Activated B cell treated with CpG ODN at 0.5 μM for 24 hours (primary cell): Measurements from ENCODE around the gene PYGO2. TPM values are rescaled to one million over a fixed set of nuclear protein-coding genes. Genes with fewer than 3 reads are reported as not detected.
A peak's percentile ranks its signal among the peaks of the same experiment; 100 is the strongest.

Experiments used
- ATAC-seq: fragments of 200-7000 bp; cut with Tn5 transposase; one replicate; pipeline ENCODE4 v1.10.0; 2021; ENCODE audit warnings: low read depth, mild to moderate bottlenecking, moderate library complexity
- CTCF ChIA-PET: fragments of 350-600 bp; sonication (Branson Sonifier 250); formaldehyde crosslinking; loops from one replicate; lab custom pipeline; 2021; ENCODE audit warnings: antibody characterized with exemption; lab: Charles Lee
- POLR2A ChIA-PET: fragments of 350-600 bp; sonication (Branson Sonifier 250); formaldehyde crosslinking; loops from one replicate; lab custom pipeline; 2021; ENCODE audit warnings: antibody characterized with exemption; lab: Charles Lee
- DNase-seq: peaks from one replicate; pipeline ENCODE4 v3.0.0; 2022
- H3K27ac Mint-ChIP-seq: one replicate; pipeline ENCODE4 v1.8.0; 2020; ENCODE audit warnings: mixed read lengths
- H3K27me3 Mint-ChIP-seq: one replicate; pipeline ENCODE4 v1.8.0; 2021; ENCODE audit warnings: mixed read lengths
- H3K36me3 Mint-ChIP-seq: one replicate; pipeline ENCODE4 v1.8.0; 2021; ENCODE audit warnings: low read depth, mixed read lengths
- H3K4me1 Mint-ChIP-seq: one replicate; pipeline ENCODE4 v1.8.0; 2021; ENCODE audit warnings: mixed read lengths
- H3K4me3 Mint-ChIP-seq: one replicate; pipeline ENCODE4 v1.8.0; 2020; ENCODE audit warnings: mild to moderate bottlenecking, mixed read lengths
- H3K9me3 Mint-ChIP-seq: one replicate; pipeline ENCODE4 v1.8.0; 2020; ENCODE audit warnings: mixed read lengths
- CTCF ChIP-seq: fragments of 200-600 bp; IDR thresholded peaks from one replicate; pipeline ENCODE4 v1.8.0; 2022; ENCODE audit warnings: antibody characterized with exemption, mild to moderate bottlenecking
- intact Hi-C: fragments of 100-400 bp; cut with micrococcal nuclease; formaldehyde crosslinking; loops from one replicate; pipeline ENCODE4 v1.15.1; 2024
- total RNA-seq: library from RNA; stranded (reverse); gene quantifications from 2 replicates; pipeline ENCODE4 v1.2.3, GENCODE V29; 2022

The PYGO2 gene
- total RNA-seq, 1 donor from 2014 or later, result 38.1 TPM

GRCh38 chr1:155009221-155009711, 47.7 kb upstream of the PYGO2 start:
- ATAC-seq (no peak), DNase-seq (no peak)
- Mint-ChIP-seq H3K27ac (peak overlapping the region; percentile 64), H3K9me3 (no peaks in the 10 kb centered on the region), H3K36me3 (peaks cover 9% of the 10 kb centered on the region), H3K4me1 (peaks cover 95% of the 10 kb centered on the region), H3K27me3 (no peaks in the 10 kb centered on the region), H3K4me3 (no peak overlapping the region)
- intact Hi-C loops, result no loop called here
- no peak for TF ChIP-seq CTCF
- POLR2A ChIA-PET, result no interaction called here
- CTCF ChIA-PET, result no interaction called here

DNA sequence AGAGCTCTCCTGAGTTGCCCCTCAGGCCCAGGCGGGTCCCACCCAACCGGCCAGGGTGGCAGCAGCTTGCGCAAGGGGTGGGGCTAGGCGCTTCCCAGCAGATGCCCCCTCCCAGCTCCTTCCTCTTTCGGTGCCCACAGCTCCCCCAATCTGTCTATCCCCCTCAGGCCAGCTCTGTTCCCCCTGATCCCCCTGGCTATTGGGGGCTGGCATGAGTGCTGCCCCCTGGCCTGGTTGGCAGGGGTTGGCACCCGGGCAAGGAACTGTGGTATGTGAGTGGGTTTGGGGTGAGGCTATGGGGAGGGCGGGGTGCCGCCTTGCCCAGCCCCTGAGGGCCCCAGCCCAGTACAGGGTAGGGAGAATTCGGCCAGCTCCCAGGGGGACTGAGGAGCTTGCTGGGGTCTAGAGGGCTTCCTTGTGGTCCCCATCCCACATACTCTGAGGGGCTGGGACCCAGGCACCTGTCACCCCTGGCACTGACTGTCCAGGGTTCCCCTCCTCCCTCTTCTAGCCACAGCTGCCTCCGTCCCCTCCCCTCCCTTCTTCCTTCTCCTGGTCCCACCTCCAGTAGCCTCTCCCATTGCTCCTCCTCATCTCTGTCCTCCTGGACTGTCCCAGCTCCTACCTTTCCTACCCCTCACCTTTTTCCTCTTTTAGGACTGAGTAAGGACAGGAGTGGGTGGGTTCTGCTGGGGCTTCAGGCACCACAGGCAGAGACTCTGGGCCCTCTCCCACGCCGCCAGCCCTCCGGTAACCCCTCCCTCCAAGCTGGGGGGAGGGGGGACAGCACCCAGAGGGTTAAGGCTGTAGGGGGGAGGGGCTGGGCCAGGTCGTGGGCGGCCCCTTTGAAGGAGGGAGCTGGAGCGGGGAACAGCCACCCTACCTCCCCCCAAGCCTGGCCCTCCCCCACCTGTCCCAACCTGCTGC, 46.7 kb upstream of the PYGO2 start:
- no peak overlapping the region for H3K4me3 Mint-ChIP-seq
- peaks cover 8% of the 10 kb centered on the region for H3K36me3 Mint-ChIP-seq
- H3K9me3 Mint-ChIP-seq, result no peaks in the 10 kb centered on the region
- no peaks in the 10 kb centered on the region for H3K27me3 Mint-ChIP-seq
- ChIA-PET POLR2A (interaction anchor here (1.1 to 2.4 kb wide), 3 partner anchors 9 to 72 kb away, joined by 3 to 17 read pairs (median 5); partner anchors contain the start of genes CKS1B and PMVK), CTCF (interaction anchor here (1.1 kb wide), 1 partner anchor 15 kb away, joined by 3 read pairs; the partner anchor contains the start of gene LENEP)
- H3K4me1 Mint-ChIP-seq, result peaks cover 93% of the 10 kb centered on the region
- intact Hi-C loops, result no loop called here
- DNase-seq (no peak), ATAC-seq (no peak)
- no peak for TF ChIP-seq CTCF
- H3K27ac Mint-ChIP-seq, result no peak overlapping the region

DNA sequence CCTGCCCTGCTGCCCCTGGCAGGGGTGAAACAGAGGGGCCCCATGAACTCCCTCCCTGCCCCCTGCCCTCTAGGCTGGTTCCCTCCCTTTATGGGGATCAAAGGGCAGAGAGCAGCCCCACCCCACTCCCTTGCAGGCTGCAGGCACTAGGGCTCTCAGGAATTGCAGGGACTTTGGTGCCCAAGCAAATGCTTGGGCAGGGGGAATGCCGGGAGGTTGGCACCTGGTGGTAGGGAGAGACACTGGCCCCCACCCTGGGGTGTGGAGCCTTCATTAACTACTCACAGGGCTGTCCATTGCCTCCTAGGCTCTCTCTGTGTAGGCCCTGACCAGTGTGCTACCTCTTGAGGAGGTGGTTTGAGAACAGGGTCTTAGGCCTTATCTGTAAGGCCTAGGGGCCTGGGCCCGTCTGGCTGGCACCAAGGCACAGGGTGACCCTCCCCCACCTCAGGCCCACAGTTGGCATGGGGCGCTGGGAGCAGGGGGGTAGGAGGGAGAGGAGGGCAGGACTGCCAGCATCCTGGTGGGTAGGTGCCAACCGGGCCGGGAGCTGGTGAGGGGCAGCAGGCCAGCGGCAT, 45.8 kb upstream of the PYGO2 start:
- intact Hi-C loops, result no loop called here
- ChIA-PET POLR2A (interaction anchor here (0.6 to 2.4 kb wide), 9 partner anchors 8 to 71 kb away, joined by 3 to 17 read pairs (median 5); partner anchors contain the start of genes CKS1B, FLAD1 and PMVK), CTCF (interaction anchor here (1.1 to 1.9 kb wide), 2 partner anchors 10 to 14 kb away, joined by 3 to 11 read pairs; partner anchors contain the start of gene LENEP)
- Mint-ChIP-seq H3K9me3 (no peaks in the 10 kb centered on the region), H3K27me3 (no peaks in the 10 kb centered on the region), H3K4me1 (peaks cover 84% of the 10 kb centered on the region), H3K36me3 (peaks cover 11% of the 10 kb centered on the region), H3K4me3 (no peak overlapping the region), H3K27ac (no peak overlapping the region)
- ATAC-seq, result no peak
- DNase-seq, result no peak
- TF ChIP-seq CTCF, result no peak

- DNase-seq (no peak), ATAC-seq (peak; percentile 29)
- intact Hi-C loops, result loop anchor here (1.0 kb wide), 1 partner anchor 11 kb away; no protein-coding TSS in a partner anchor
- H3K36me3 Mint-ChIP-seq, result peaks cover 14% of the 10 kb centered on the region
- no peaks in the 10 kb centered on the region for H3K27me3 Mint-ChIP-seq
- ChIA-PET POLR2A (interaction anchor here (0.6 to 2.4 kb wide), 8 partner anchors 9 to 70 kb away, joined by 3 to 17 read pairs (median 6); partner anchors contain the start of genes CKS1B, FLAD1 and PMVK), CTCF (interaction anchor here (0.6 to 1.9 kb wide), 4 partner anchors 10 to 62 kb away, joined by 3 to 11 read pairs (median 3); partner anchors contain the start of gene LENEP)
- H3K9me3 Mint-ChIP-seq, result no peaks in the 10 kb centered on the region
- peaks cover 78% of the 10 kb centered on the region for H3K4me1 Mint-ChIP-seq
- H3K27ac Mint-ChIP-seq, result peak overlapping the region; percentile 88
- H3K4me3 Mint-ChIP-seq, result peak overlapping the region; percentile 75
- no peak for TF ChIP-seq CTCF
Observed at GRCh38 chr1:155006601-155007101, 45.1 kb upstream of the PYGO2 start.
